K562 (cell line): ENCODE measurements around the gene OGDH. TPM values are rescaled to one million over a fixed set of nuclear protein-coding genes. Genes with fewer than 3 reads are reported as not detected.

Experiments
- DACH1 ChIP-seq: fragments of 450-650 bp; IDR thresholded peaks from 2 replicates; pipeline ENCODE4 v1.6.1; 2018; ENCODE audit not compliant: partially characterized antibody
- DNMT1 ChIP-seq: fragments of 450-650 bp; IDR thresholded peaks from 2 replicates; pipeline ENCODE4 v1.6.1; 2016; ENCODE audit warnings: antibody characterized with exemption, mild to moderate bottlenecking
- GTF2A2 ChIP-seq: IDR thresholded peaks from 2 replicates; pipeline ENCODE4 v1.6.1; 2016; ENCODE audit warnings: mild to moderate bottlenecking, missing genetic modification characterization, missing compliant biosample characterization
- GTF2E2 ChIP-seq: fragments of 200-800 bp; sonication (Bioruptor generic); IDR thresholded peaks from 2 replicates; pipeline ENCODE4 v1.6.1; 2016; ENCODE audit warnings: missing genetic modification characterization, missing compliant biosample characterization
- HNRNPUL1 ChIP-seq: fragments of 200-400 bp; formaldehyde crosslinking; IDR thresholded peaks from 2 replicates; pipeline ENCODE4 v1.6.1; 2017; ENCODE audit warnings: low read length
- HOMEZ ChIP-seq: fragments of 250-450 bp; sonication (Bioruptor Pico); IDR thresholded peaks from 2 replicates; pipeline ENCODE4 v1.4.0; 2020; ENCODE audit warnings: mild to moderate bottlenecking, moderate library complexity
- JUND ChIP-seq, 2 experiments: IDR thresholded peaks; 2 replicates in 1 of 2; 3 replicates in 1 of 2; pipeline ENCODE4 v1.6.1; 2011; ENCODE audit warnings: borderline replicate concordance in 2 of 2, low read depth in 2 of 2, low read length in 2 of 2, improper control_type of control experiment in 1 of 2, missing biosample characterization in 1 of 2, missing genetic modification characterization in 1 of 2, missing genetic modification reagents in 1 of 2
- KDM4B ChIP-seq, 2 experiments: fragments of 450-650 bp in 1 of 2; sonication (generic) in 1 of 2; IDR thresholded peaks; 2 replicates each; pipeline ENCODE4 v1.6.1; 2016 to 2017; ENCODE audit warnings: borderline replicate concordance in 2 of 2, antibody characterized with exemption in 1 of 2, low read depth in 1 of 2, mild to moderate bottlenecking in 1 of 2
- MITF ChIP-seq: IDR thresholded peaks from 2 replicates; pipeline ENCODE4 v1.6.1; 2014; ENCODE audit warnings: antibody characterized with exemption
- NONO ChIP-seq, 2 experiments: fragments of 200-400 bp in 1 of 2; fragments of 450-650 bp in 1 of 2; formaldehyde crosslinking in 1 of 2; IDR thresholded peaks; 2 replicates each; pipeline ENCODE4 v1.6.1; 2017; ENCODE audit warnings: low read depth in 2 of 2, mild to moderate bottlenecking in 2 of 2, moderate library complexity in 2 of 2, low read length in 1 of 2
- PHF20 ChIP-seq: fragments of 450-650 bp; IDR thresholded peaks from 2 replicates; pipeline ENCODE4 v1.6.1; 2018; ENCODE audit not compliant: partially characterized antibody
- RBM14 ChIP-seq: fragments of 200-400 bp; formaldehyde crosslinking; IDR thresholded peaks from 2 replicates; pipeline ENCODE4 v1.6.1; 2018; ENCODE audit warnings: low read depth, mild to moderate bottlenecking, low read length, moderate library complexity, borderline replicate concordance; ENCODE audit not compliant: insufficient read depth
- RBM22 ChIP-seq: fragments of 200-400 bp; formaldehyde crosslinking; IDR thresholded peaks from 2 replicates; pipeline ENCODE4 v1.6.1; 2018; ENCODE audit warnings: low read length, low read depth; ENCODE audit not compliant: poor library complexity, severe bottlenecking
- SMAD3 ChIP-seq: fragments of 450-650 bp; formaldehyde crosslinking; conservative IDR thresholded peaks from 2 replicates; pipeline ENCODE4 v1.4.0; 2020; ENCODE audit warnings: mild to moderate bottlenecking
- SMARCB1 ChIP-seq: IDR thresholded peaks from 2 replicates; pipeline ENCODE4 v1.6.1; 2011; ENCODE audit warnings: improper control_type of control experiment, low read depth; ENCODE audit not compliant: insufficient read length
- TEAD4 ChIP-seq, 2 experiments: sonication (generic) in 1 of 2; formaldehyde crosslinking in 1 of 2; IDR thresholded peaks; 2 replicates each; pipeline versions ENCODE4 v1.6.1 to v1.8.0; 2012 to 2022; ENCODE audit warnings: borderline replicate concordance in 1 of 2, inconsistent platforms in 1 of 2, low read length in 1 of 2, mild to moderate bottlenecking in 1 of 2, missing genetic modification reagents in 1 of 2
- TGIF2 ChIP-seq: sonication (generic); formaldehyde crosslinking; IDR thresholded peaks from 2 replicates; pipeline ENCODE4 v1.8.1; 2022; ENCODE audit warnings: mild to moderate bottlenecking, missing genetic modification reagents, moderate library complexity
- ZEB2 ChIP-seq: fragments of 450-650 bp; IDR thresholded peaks from 2 replicates; pipeline ENCODE4 v1.6.1; 2016
- ZNF143 ChIP-seq: sonication (generic); formaldehyde crosslinking; IDR thresholded peaks from 2 replicates; pipeline ENCODE4 v1.9.0; 2022; ENCODE audit warnings: mild to moderate bottlenecking, missing genetic modification reagents
- ZNF184 ChIP-seq: sonication (generic); formaldehyde crosslinking; IDR thresholded peaks from 2 replicates; pipeline ENCODE4 v1.5.0; 2020; ENCODE audit warnings: missing genetic modification reagents
- ZNF282 ChIP-seq: sonication (generic); formaldehyde crosslinking; IDR thresholded peaks from 2 replicates; pipeline ENCODE4 v1.8.1; 2023; ENCODE audit warnings: missing genetic modification reagents
- ZNF316 ChIP-seq: fragments of 450-650 bp; IDR thresholded peaks from 2 replicates; pipeline ENCODE4 v1.6.1; 2016
- ZNF76 ChIP-seq: fragments of 250-450 bp; sonication (Bioruptor Pico); IDR thresholded peaks from 2 replicates; pipeline ENCODE4 v1.4.0; 2020; ENCODE audit warnings: mild to moderate bottlenecking, moderate library complexity, borderline replicate concordance
- polyA plus RNA-seq, 8 experiments: library from polyadenylated mRNA; depleted of rRNA in 4 of 8; stranded (reverse) in 5 of 8; unstranded in 3 of 8; fragments of >200 nt; fragmentation: Nextera tagmentation in 2 of 8; fragmentation: Illumina TruSeq in 1 of 8; extraction: Ambion mirVana in 2 of 8; extraction: Trizol in 1 of 8; gene quantifications; 2 replicates each; pipeline versions ENCODE4 v1.2.1 to v1.2.3, GENCODE V29; 2011 to 2014; ENCODE audit warnings: inconsistent platforms in 1 of 8, missing spikeins in 1 of 8
- total RNA-seq, 7 experiments: library from RNA; depleted of rRNA in 6 of 7; stranded (reverse); fragments of >200 nt in 6 of 7; fragmentation: Illumina TruSeq in 2 of 7; extraction: Trizol in 2 of 7; gene quantifications; 2 replicates each; pipeline versions ENCODE4 v1.2.1 to v1.2.3, GENCODE V29; 2011 to 2021; ENCODE audit warnings: low replicate concordance in 1 of 7
- TF ChIP-seq, protein P1 (sequence below): fragments of 450-650 bp; formaldehyde crosslinking; IDR thresholded peaks from 2 replicates; pipeline ENCODE4 v1.4.0; 2022; ENCODE audit warnings: mild to moderate bottlenecking, moderate library complexity

OGDH gene
- total and polyA plus RNA-seq, 9 of the 15 experiments (the other 6 are each of a cell fraction or from before 2014, with no cell fraction given), result 3.1 to 80.3 (median 23.5) TPM

DNA sequence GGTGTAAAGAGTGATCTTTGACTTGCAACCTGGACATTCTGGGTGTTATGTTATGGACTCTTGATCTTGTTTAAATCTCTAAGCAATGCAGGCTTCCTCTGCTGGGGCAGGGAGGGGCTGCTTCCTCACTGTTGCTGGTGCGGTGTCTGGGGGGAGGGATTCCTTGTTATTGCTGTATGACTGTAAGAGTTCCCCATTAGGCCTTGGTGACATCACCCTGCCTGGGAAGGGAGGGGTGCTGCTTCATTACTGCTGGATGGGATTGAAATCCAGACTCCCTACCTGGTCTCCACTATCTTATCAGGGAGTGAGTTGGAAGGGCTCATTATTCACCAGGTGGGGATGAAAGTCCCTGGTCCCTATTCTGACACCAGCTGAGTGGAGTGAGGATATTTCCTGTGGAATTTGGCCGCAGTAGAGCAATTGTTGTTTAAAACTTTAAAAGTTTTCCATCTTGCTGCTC lies 8.8 kb downstream of the OGDH start (continued):
- TF ChIP-seq HOMEZ (CRISPR knock-in tag) (no peak), TGIF2 (CRISPR knock-in tag) (no peak), ZNF76 (CRISPR knock-in tag) (no peak), MITF (no peak), ZNF143 (CRISPR knock-in tag) (no peak), PHF20 (no peak), HNRNPUL1 (no peak), SMARCB1 (no peak), KDM4B (IDR thresholded peaks at IDR 0.05; ENCODE audit: borderline replicate concordance in 2 of 2, low read depth in 1 of 2) (no peak), RBM22 (no peak), JUND (IDR thresholded peaks at IDR 0.05; ENCODE audit: borderline replicate concordance, low read depth, low read length) (peak; percentile 91), JUND (tag; IDR thresholded peaks at IDR 0.05; ENCODE audit: borderline replicate concordance, low read depth, low read length) (peak; percentile 83; the same call in 1 of the 3 replicates), RBM14 (no peak), DNMT1 (no peak), NONO (IDR thresholded peaks at IDR 0.05; ENCODE audit: low read depth in 2 of 2, low read length in 1 of 2) (no peak), SMAD3 (no peak), ZNF316 (no peak), GTF2E2 (tag) (no peak), ZNF184 (CRISPR knock-in tag) (no peak), TEAD4 (IDR thresholded peaks at IDR 0.05; ENCODE audit: low read length) (no peak), TEAD4 (CRISPR knock-in tag; IDR thresholded peaks at IDR 0.05; ENCODE audit: borderline replicate concordance) (no peak), GTF2A2 (no peak), DACH1 (no peak), ZEB2 (0 out of 2 replicates have a peak, but pooled peaks have one; percentile 65), ZNF282 (CRISPR knock-in tag) (no peak)
- TF ChIP-seq, protein P1, sequence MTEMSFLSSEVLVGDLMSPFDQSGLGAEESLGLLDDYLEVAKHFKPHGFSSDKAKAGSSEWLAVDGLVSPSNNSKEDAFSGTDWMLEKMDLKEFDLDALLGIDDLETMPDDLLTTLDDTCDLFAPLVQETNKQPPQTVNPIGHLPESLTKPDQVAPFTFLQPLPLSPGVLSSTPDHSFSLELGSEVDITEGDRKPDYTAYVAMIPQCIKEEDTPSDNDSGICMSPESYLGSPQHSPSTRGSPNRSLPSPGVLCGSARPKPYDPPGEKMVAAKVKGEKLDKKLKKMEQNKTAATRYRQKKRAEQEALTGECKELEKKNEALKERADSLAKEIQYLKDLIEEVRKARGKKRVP (CRISPR knock-in tag), result no peak
